Astrocyte (in vitro differentiated cells and primary cell): Measurements from ENCODE around the gene TAF1B.

Experiments used
- CTCF ChIP-seq: IDR thresholded peaks from 2 replicates; pipeline ENCODE4 v1.5.1; 2011; ENCODE audit warnings: low read depth, mild to moderate bottlenecking, inconsistent platforms, low read length, moderate library complexity; ENCODE audit not compliant: insufficient read depth
- EZH2 ChIP-seq: IDR thresholded peaks from 2 replicates; pipeline ENCODE4 v1.6.1; 2012; ENCODE audit warnings: mild to moderate bottlenecking, low read length, inconsistent platforms; ENCODE audit not compliant: insufficient read depth

- TF ChIP-seq CTCF (no peak), EZH2 (no peak)
These were observed 127.1 kb downstream of the TAF1B start for GRCh38 chr2:9970200-9971044.
